Limb (tissue), 2 donors: ENCODE results near the gene WAC.
"Not testable (repeated sequence)": the region's sequence is repeated elsewhere in the genome, so short reads cannot be mapped to it uniquely, and the experiment has no call there.

ENCODE experiments used
- DNase-seq, 2 donors: peaks; one replicate each; pipeline ENCODE4 v3.0.0-alpha.2; 2016; ENCODE audit errors: extremely low spot score in 2 of 2

Gene WAC

DNA sequence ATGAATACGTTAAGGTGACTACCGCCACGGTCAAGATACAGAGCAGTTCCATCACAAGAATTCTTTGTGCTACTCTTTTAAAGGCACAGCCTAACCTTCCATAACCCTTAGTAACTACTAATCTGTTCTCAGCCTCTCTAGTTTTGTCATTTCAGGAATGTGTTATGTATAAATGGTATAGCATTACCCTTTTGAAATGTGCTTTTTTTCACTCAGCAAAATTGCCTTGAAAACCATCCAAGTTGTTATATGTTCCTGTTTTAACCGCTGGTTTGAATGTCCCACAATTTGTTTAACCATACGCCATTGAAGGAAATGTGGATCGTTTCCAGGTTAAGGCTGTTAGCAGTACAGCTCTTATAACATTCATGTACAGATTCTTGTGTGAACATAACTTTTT is 32.0 kb downstream of the WAC start:
- DNase-seq = peak in 1 of 2 donors; percentile 39

DNA sequence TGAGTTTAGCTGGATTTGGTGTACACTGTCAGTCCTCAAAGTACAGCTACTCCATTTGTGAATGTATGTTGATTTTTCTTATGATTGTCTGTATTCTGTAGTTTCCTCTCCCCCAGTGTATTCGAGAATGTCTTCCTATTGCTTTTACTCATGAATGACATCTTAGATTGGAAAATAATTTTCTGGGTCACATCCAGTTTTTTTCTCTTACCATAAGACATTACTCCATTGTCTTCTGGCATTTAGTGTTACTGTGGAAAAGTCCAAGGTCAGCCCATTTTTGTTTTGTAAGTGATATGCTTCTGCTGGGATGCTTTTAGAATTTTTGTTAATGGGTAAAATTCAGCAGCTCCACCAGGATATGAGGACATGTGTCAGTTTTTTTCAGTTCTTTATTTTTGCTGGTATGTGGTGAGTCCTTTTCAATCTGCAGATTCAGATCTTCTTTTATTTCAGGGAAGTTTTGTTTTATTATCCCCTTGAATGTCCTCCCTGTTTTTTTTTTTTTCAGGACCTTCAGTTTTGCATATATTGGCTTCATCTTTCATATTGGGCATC is 33.6 kb downstream of the WAC start:
- DNase-seq = no peak

DNA sequence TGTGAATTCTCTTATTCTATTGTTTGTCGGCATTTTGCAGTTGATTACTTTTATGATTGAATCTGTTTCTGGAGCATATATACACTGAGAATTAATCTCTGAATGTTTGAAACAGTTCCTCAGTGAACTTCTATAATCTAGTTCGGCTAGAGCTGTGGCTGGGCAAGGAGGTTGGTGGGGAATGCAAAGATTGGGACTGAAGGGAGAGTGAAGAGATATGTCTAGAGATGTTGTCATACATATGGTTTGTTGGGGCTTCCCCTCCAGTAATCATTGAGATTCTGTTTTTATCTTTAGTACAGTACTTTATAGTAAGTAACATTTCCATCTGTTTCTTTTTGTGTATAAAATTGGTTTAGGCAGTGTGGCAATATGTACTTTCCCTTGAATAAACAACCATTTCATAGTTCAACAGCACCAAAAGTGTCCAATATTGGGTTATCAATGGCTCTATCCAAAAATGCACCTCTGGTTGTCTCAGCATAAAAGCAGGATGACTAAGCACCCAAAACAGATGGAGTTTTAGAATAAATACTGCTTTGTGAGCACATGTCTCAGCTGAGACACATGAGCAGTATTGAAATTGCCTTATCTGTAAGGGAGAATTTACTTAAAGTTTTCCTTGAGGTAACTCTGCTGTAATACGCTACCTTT is 36.7 kb downstream of the WAC start:
- DNase-seq = no peak

DNA sequence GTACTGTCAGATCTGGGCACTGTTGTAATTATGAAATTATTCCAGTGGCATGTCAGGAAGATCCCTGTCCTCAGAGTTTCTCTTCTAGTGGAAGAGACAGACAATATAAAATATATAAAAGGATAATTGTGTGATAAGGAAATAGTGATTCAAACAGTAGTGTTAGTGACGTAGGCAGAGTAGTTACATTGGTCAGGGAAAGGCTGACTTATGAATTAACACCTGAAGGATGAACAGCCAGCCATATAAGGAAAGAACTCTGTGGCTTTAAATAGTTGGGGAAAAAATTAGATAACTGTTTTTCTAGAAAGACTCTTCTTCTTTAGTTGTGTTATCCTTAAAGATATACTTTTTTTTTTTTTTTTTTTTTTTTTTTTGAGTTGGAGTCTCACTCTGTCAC is 37.7 kb downstream of the WAC start:
- no peak for DNase-seq

DNA sequence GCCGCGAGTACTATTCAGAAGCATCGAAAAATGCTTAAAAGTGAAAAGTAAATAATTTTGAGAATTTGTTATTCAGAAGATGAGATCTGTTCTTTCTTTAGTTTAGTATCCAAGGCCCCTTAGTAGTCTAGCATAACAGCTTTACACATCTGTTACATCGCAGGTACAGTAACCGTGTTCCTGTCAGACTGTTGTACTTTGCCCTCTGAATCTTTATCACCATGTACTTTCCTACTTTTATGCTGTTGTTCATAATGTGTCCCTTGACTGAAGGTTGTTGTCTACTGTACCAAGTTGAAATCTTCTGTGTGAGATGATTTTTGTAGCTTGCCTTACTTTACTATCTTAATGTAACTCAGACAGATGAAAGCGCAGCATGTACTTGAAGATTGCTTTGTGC is 38.3 kb downstream of the WAC start:
- no peak for DNase-seq

DNA sequence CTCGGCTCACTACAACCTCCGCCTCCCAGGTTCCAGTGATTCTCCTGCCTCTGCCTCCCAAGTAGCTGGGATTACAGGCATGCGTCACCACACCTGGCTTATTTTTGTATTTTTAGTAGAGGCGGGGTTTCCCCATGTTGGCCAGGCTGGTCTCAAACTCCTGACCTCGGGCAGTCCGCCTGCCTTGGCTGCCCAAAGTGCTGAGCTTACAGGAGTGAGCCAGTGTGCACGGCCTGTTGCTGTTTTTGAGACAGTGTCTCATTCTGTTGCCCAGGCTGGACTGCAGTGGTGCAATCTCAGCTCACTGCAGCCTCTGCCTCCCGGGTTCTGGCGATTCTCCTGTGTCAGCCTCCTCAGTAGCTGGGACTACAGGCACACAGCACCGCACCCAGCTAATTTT is 41.3 kb downstream of the WAC start:
- DNase-seq = not testable (repeated sequence)

DNA sequence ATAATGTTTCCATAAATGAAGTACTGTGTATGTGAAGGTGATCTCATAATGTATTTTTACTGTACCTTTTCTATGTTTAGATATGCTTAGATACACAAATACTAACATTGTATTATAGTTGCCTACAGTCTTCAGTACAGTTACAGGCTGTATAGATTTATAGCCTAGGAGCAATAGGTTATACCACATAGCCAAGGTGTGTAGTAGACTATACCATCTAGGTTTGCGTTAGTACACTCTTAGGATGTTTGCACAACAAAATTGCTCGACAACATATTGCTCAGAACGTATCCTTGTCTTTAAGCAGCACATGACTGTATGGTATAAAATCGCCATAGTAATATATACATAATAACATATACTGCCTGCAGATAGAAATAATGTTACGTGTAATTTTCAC is 42.9 kb downstream of the WAC start:
- DNase-seq = no peak

DNA sequence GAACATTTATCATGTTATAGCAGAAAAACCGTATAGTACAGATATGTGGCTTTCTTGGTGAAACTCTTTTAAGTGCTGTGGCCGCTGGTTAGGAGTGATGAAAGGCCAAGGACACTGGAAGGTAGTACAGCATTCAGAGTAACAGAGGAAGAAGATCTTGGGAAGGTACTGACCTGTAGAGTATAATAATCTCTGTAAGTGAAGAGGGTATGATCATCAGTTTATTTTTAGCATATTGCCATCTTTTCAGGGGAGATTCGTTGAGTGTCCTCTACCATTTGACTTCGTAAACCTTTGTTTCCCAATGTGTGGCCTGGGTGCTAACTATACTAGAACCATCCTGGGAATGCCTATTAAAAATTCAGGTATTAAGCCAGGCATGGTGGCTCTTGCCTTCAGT is 44.6 kb downstream of the WAC start:
- DNase-seq = no peak

DNA sequence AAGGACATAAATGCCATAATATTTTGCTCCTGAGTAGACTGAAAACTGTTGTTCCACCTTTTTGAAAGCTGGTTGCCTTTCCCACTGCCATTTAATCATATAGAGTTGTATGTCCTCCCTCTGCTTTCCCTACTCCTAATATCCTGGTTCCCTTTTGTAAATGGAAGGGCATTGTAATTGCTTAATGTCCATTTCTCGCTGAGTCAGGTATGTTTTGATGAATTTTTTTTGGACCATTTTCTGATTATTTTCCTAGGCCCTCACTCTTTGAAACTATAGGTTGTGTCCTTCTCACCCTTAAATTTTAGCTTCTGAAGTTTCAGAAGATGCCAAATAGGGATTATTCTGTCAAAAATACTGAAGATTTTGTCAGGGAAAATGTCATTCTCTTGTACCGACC is 45.5 kb downstream of the WAC start:
- no peak for DNase-seq

DNA sequence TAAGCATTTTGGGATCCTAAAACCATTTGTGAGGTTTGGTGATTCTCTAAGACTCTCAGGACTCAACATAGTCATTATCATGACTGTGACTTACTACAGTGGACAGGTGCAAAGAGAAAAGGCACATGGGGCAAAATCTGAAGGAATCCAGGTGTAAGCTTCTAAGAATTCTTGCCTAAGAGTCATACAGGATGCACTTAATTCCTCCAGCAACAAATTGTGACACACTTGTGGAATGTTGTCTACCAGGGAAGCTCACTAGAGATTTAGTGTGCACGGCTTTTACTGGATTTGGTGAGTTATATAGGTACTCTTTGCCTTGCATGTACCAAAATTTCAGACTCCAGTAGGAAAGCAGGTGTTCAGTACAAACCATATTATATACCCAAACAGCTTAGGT is 47.9 kb downstream of the WAC start:
- no peak for DNase-seq

DNA sequence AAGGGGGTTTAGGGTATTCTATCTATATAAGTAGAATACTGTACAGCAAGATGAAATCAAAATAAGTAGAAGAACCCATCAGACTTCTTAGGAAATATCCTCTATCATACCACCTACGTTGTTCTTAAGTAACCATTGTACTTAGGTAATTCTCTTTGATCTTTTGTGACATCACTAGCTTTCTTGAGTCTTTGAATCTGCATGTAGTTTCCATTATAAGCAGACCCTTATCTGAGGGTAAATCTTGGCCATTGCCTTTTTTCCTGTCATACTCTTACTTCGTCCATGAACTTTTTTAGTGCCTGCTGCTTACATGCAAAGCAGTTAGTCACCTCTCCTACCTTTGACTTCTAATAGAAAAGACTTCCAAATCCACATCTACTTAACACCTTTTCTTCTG is 49.0 kb downstream of the WAC start:
- DNase-seq = no peak

DNA sequence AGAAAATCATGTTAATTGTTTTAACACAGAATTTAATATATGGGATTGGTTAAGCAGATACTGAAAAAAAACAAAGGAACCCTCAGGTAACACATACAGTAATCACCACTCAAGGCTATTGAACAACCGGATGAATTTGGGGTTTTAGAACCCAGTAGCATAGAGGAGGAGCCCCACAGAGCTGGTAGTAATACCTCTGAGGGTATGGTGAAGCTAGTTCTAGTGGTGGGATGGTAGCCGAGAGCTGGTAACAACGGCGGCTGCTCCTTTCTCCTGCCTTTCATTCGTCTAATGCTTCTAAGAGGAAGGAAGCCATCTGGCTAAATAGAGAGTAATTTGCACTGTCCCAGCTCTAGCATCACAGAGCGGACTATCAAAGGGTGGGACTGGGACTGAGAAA is 52.2 kb downstream of the WAC start:
- DNase-seq = no peak

DNA sequence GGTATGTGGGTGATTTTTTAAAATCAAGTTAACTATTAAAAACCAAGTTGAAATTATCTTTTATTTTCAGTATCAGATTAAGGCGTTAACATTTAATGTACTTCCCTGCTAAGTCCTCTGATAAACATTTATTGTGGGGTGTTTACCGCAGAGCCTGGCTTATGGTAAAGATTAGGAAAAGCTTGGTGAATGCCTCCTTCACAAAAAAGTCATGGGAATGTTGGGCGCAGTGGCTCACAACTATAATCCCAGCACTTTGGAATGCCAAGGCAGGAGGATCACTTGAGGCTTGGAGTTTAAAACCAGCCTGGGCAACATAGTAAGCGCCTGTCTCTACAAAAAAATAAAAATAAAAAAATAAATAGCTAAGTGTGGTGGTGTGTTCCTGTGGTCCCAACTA is 53.3 kb downstream of the WAC start:
- no peak for DNase-seq

DNA sequence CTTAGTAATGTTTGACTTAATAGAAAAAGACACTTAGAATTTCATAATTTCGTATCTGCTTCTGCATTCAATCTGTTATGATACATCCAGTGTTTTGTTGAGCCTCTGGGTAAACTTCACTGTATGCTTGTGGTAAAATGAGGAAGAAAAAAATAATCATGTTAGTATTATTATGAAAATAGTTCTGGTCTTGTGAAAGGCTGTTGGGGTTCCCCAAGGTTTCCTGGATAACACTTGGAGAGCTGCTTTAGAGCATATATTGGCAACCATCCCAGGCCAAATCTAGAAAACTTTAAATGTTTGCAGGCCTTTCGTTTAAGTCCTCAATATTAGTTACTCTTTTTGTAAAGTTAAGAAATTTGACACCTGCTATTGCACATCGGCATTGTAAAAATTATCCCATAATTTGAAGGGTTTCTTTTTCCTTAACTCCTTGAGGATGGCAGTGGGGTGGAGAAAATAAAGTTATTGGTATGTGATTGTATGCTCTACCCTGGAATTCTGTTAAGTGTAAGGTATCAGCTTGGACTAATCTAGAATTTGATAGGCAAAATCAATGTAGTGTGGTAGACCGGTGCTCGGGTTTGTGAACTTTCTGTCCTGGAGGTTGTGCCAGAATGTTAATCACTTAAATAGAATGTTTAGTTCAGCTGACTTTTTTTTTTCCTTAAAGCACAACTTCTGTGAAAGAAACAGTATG is 54.5 kb downstream of the WAC start:
- DNase-seq = peak in 1 of 2 donors; percentile 20

DNA sequence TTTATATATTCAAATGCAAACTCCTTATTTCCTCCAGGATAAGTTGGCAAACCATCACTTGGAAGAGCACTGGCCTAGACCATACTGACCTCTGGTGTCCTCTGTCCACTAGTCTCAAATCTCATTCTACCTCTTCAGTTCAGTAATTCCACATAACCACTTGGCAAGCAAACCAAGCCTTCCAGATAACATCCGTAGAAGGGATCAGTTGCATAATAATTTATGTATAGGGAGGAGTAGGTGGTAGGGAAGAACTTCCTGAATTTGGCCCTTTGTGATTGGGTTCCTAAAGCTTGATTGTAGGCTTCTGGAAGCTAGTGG is 55.0 kb downstream of the WAC start:
- no peak for DNase-seq

DNA sequence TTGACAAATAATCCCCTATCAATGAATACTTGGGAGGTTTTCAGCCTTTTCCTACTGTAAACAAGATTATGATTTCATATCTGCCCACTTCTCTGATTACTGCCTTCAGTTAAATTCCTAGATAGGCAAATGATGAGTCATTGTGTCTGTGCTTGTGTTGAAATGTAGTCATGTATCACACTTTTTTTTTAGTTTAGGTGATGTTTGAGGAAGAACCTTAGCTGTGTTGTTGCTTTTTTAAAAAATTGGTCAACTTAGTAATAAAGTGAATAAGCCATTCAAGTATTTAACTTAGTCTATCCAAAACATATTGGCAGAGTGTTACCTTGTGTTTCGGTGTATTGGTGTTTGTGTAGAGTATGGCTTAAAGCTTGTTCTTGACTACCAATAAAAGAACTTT is 60.0 kb downstream of the WAC start:
- DNase-seq = no peak

DNA sequence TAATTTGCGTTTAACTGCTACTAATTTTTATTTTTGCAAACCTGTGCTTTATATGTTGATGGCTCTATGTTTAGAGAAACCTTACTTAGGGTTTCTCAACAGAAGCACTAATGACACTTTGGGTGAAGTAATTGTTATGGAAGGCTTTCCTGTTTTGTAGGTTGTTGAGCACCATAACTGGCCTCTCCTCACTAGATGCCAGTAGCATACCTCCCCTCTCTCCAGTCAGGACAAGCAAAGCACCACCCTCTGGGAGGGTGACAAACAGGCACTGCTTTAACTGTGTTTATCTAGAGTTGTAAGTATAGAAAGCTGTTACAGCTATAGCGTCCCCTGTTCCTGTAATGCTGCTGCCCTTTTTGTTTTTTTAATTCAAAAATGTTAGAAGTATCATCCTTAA is 60.9 kb downstream of the WAC start:
- DNase-seq = no peak

DNA sequence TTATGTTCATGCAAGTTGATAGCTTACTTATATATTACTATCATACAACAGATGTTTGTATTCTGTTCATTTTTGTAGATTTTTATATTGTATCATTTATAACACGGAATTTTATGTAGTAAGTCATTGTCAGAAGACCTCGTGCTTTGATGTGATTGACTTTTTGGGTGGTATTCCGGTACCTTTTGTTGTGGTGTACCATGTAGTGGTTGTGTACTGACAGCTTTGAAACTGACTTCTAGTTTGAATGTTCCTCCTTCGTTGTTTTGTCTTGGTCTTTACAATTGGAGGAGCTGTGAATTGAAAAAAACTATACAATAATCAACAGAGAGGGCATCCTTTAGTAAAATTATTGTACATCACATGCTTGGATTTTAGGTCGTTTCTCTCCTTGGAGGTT is 61.5 kb downstream of the WAC start:
- no peak for DNase-seq

DNA sequence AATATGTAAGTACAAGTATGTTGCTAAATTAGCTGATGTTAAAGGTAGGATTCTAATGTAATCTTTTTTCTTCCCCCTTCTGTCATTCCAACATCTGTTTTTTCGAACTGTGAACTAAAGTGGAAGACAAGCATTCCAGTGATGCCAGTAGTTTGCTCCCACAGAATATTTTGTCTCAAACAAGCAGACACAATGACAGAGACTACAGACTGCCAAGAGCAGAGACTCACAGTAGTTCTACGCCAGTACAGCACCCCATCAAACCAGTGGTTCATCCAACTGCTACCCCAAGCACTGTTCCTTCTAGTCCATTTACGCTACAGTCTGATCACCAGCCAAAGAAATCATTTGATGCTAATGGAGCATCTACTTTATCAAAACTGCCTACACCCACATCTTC is 62.7 kb downstream of the WAC start:
- DNase-seq = no peak

DNA sequence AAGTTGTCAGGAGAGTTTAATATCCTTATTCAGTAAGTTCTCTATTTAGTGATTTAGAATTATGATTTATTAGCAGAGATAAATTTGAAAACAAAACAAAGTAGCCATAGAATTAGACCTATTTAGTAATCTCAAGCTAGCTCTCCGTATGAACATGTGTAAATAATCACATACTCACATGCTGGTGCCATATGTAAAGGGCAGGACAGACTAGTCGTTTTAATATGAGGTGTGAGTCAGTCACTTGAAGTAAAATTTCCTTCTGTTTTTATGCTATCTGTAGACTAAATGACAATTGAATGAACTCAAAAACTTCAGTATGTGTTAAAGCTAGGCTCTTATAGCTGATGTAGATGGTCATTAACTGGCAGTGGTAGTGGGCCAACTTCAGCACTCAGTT is 67.1 kb downstream of the WAC start:
- no peak for DNase-seq

DNA sequence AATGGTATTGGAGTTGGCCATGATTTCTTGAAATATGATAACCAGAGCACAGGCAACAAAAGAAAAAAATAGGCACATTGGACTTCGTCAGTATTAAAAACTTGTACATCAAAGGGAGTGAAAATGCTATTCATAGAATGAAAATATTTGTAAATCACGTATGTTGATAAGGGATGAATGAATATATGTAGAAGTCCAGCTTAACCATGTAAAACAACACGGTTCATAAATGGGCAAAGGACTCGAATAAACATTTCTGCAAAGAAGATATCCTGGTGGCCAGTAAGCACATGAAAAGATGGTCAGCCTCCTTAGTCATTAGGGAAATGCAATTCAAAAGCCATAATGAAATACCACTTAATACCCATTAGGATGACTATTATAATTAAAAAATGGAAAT is 68.1 kb downstream of the WAC start:
- DNase-seq = no peak

DNA sequence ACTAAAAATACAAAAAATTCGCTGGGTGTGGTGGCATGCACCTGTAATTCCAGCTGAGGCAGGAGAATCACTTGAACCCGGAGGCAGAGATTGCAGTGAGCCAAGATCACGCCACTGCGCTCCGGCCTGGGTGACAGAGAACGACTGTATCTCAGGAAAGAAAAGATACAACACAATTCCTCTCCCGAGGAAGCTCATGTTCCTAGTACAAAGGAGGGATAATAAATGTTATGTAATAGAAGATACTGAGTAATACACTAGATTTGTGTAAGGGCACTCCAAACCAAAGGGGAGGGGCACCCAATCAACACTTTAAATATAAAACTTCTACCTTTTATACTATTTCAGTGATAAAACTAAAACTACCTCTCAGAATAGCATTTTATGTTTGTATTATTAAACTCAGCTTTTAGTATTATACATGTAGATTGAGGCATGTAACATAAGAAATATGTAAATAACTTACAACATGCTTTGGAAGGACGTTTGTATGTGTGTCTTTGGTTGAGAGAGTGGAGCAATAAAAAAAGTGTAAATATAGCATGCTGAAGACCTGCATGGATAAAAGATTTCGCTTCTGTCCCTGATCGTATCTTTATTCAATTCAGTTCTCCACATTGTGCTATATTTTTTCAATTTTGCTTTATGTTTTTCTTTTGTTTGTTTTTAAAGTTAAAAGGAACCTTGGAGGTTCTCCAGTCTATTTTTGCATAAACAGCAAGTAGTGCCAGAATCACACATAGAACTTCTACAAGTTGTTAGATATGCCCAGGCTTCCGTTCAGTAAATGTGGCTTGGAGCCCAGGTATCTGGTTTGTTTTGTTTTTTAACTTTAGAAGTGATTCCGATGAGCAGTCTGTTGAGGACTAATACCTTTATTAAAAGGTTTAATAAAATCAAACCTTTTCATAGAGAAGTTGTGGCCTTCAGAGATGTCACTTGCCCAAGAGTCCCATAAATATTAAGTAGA is 71.9 kb downstream of the WAC start:
- DNase-seq = no peak
